Parathyroid adenoma (tissue), 2 donors: ENCODE measurements around the gene SETD3.

Experiments used
- H2AFZ ChIP-seq: fragments of 300-600 bp; sonication (generic); one replicate; pipeline ENCODE4 v1.7.0; 2017; ENCODE audit warnings: antibody characterized with exemption, mild to moderate bottlenecking
- H3K27ac ChIP-seq: fragments of 300-600 bp; sonication (generic); one replicate; pipeline ENCODE4 v1.7.0; 2017
- H3K27me3 ChIP-seq: fragments of 300-600 bp; sonication (generic); one replicate; pipeline ENCODE4 v1.7.0; 2017; ENCODE audit warnings: low read length; ENCODE audit not compliant: control insufficient read depth, insufficient read depth
- H3K36me3 ChIP-seq: fragments of 300-600 bp; sonication (generic); one replicate; pipeline ENCODE4 v1.7.0; 2017; ENCODE audit warnings: low read length; ENCODE audit not compliant: control insufficient read depth, insufficient read depth
- H3K4me1 ChIP-seq: fragments of 300-600 bp; sonication (generic); one replicate; pipeline ENCODE4 v1.7.0; 2017; ENCODE audit warnings: control low read depth
- H3K4me2 ChIP-seq: fragments of 300-600 bp; sonication (generic); one replicate; pipeline ENCODE4 v1.7.0; 2017; ENCODE audit warnings: low read length
- H3K4me3 ChIP-seq: fragments of 300-600 bp; sonication (generic); one replicate; pipeline ENCODE4 v1.7.0; 2017; ENCODE audit warnings: low read depth, low read length
- H3K79me2 ChIP-seq: fragments of 300-600 bp; sonication (generic); one replicate; pipeline ENCODE4 v1.7.0; 2017; ENCODE audit warnings: control low read depth
- H3K9ac ChIP-seq: fragments of 300-600 bp; sonication (generic); one replicate; pipeline ENCODE4 v1.7.0; 2017; ENCODE audit warnings: mild to moderate bottlenecking
- H3K9me3 ChIP-seq: fragments of 300-600 bp; sonication (generic); one replicate; pipeline ENCODE4 v1.7.0; 2017; ENCODE audit warnings: low read length; ENCODE audit not compliant: control insufficient read depth
- TF ChIP-seq, protein P1 (sequence below): fragments of 300-600 bp; sonication (generic); IDR thresholded peaks from one replicate; pipeline ENCODE4 v1.7.0; 2017; ENCODE audit warnings: antibody characterized with exemption, mild to moderate bottlenecking
- donor health status: primary hyperparathyroidism.

The SETD3 gene

DNA sequence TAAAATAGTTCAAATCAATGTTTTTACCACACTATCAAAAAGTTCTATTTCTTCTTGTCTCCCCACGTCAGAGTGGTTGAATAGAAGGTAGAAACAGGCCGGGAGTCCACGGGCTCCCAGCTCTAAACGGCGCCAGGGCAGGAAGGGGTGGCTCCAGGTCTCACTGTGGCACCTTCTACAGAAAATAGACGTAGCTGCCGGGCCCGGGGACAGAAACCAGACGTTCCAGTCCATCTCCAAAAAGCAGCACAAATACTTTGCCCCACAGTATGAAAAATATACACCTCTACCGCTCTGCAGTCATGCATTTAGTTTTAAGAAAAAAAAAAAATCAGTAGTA lies 31.4 kb upstream of the SETD3 start:
- TF ChIP-seq, protein P1, sequence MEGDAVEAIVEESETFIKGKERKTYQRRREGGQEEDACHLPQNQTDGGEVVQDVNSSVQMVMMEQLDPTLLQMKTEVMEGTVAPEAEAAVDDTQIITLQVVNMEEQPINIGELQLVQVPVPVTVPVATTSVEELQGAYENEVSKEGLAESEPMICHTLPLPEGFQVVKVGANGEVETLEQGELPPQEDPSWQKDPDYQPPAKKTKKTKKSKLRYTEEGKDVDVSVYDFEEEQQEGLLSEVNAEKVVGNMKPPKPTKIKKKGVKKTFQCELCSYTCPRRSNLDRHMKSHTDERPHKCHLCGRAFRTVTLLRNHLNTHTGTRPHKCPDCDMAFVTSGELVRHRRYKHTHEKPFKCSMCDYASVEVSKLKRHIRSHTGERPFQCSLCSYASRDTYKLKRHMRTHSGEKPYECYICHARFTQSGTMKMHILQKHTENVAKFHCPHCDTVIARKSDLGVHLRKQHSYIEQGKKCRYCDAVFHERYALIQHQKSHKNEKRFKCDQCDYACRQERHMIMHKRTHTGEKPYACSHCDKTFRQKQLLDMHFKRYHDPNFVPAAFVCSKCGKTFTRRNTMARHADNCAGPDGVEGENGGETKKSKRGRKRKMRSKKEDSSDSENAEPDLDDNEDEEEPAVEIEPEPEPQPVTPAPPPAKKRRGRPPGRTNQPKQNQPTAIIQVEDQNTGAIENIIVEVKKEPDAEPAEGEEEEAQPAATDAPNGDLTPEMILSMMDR: no peak
- H3K79me2 ChIP-seq: no peaks in the 10 kb centered on the region
- no peaks in the 10 kb centered on the region for H3K9me3 ChIP-seq
- no peaks in the 10 kb centered on the region for H3K36me3 ChIP-seq
- H3K4me3 ChIP-seq: no peak overlapping the region
- H2AFZ ChIP-seq: no peak overlapping the region
- no peak overlapping the region for H3K27ac ChIP-seq
- H3K4me1 ChIP-seq: no peaks in the 10 kb centered on the region
- H3K9ac ChIP-seq: no peak overlapping the region
- no peaks in the 10 kb centered on the region for H3K27me3 ChIP-seq
- H3K4me2 ChIP-seq: no peak overlapping the region

DNA sequence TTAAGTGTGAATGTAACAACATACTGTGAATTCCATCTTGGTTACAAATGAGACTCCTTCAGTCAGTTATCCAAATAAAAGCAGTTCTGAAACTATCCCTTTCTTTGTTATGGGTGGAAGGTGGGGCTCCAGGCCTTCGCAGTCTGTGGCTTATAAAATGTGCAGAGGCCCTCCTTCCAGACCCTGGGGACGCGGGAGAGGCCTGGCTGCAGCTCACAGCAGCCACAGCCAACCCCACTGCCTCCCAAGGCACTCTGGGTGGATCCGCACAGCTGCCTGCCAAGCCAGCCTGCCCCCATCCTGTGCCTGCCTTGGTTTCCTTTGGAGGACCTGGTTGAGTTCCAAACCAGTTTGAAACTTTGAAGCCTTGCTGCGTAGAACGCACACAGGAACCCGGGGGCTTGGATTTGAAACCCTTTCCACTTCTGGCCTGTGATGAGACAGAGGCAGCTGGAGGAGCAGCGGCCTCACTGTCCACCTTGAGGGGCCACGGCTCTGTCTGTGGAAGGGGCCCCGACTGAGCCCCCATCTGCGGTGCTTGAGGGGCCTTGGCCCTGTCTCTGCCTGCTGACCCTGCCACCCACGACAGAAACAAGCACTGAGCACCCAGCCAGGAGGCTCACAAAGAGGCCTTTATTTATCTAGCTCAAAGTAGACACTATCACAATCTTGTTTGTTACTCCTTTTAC lies 30.9 kb upstream of the SETD3 start:
- no peaks in the 10 kb centered on the region for H3K4me1 ChIP-seq
- no peak overlapping the region for H3K27ac ChIP-seq
- no peak overlapping the region for H3K4me2 ChIP-seq
- no peaks in the 10 kb centered on the region for H3K79me2 ChIP-seq
- no peak overlapping the region for H3K4me3 ChIP-seq
- no peaks in the 10 kb centered on the region for H3K36me3 ChIP-seq
- no peak overlapping the region for H3K9ac ChIP-seq
- no peaks in the 10 kb centered on the region for H3K27me3 ChIP-seq
- H3K9me3 ChIP-seq: no peaks in the 10 kb centered on the region
- no peak overlapping the region for H2AFZ ChIP-seq
- TF ChIP-seq, protein P1: no peak

DNA sequence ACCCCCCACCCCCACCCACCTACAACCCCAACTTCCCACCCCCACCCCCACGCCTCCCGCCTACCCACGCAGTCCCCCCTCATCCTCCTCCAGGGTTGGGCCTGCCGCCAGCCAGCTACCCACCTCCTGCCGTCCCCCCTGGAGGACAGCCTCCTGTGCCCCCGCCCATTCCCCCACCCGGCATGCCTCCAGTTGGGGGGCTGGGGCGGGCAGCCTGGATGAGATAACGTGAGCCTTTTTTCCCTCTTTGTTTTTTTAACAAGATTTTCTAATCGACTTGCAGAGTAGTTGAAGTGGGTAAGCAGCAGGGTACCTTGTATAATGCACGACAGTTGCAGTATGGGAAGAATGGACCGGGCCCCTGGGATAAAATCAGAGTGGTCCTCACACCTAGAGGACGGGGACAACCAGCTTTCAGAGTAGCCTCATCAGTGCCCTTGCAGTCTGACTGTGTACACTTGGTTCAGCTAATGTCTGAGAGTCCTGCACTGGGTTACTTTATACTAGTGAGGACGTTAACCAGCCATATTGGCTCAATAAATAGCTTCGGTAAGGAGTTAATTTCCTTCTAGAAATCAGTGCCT lies 30.0 kb upstream of the SETD3 start:
- no peaks in the 10 kb centered on the region for H3K36me3 ChIP-seq
- H3K4me3 ChIP-seq: no peak overlapping the region
- H3K4me2 ChIP-seq: no peak overlapping the region
- H2AFZ ChIP-seq: no peak overlapping the region
- H3K79me2 ChIP-seq: no peaks in the 10 kb centered on the region
- no peak overlapping the region for H3K9ac ChIP-seq
- no peaks in the 10 kb centered on the region for H3K9me3 ChIP-seq
- H3K27ac ChIP-seq: no peak overlapping the region
- TF ChIP-seq, protein P1: no peak
- no peaks in the 10 kb centered on the region for H3K4me1 ChIP-seq
- no peaks in the 10 kb centered on the region for H3K27me3 ChIP-seq

DNA sequence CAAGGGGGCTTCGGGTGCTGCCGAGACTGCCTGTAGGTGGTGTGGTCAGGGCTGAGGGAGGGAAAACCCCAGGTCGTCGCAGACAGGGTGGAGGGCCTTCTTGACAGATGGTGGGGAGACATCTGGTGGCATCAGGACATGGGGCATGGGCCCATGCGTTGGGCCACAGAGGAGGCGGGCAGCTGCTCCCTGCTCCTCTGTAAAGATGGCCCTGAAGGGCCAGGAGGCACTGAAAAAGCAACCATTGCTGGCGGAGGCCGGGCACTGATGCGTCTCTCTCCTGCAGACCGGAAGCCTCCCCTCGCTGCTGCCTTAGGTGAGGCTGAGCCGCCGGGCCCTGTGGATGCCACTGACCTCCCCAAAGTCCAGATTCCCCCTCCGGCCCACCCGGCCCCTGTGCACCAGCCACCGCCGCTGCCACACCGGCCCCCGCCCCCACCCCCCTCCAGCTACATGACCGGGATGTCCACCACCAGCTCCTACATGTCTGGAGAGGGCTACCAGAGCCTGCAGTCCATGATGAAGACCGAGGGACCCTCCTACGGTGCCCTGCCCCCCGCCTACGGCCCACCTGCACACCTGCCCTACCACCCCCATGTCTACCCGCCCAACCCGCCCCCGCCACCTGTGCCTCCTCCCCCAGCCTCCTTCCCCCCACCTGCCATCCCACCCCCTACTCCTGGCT lies 29.4 kb upstream of the SETD3 start:
- no peak overlapping the region for H3K4me3 ChIP-seq
- no peaks in the 10 kb centered on the region for H3K4me1 ChIP-seq
- H3K9ac ChIP-seq: no peak overlapping the region
- no peaks in the 10 kb centered on the region for H3K36me3 ChIP-seq
- TF ChIP-seq, protein P1: no peak
- H2AFZ ChIP-seq: no peak overlapping the region
- H3K9me3 ChIP-seq: no peaks in the 10 kb centered on the region
- no peak overlapping the region for H3K4me2 ChIP-seq
- no peak overlapping the region for H3K27ac ChIP-seq
- no peaks in the 10 kb centered on the region for H3K79me2 ChIP-seq
- H3K27me3 ChIP-seq: no peaks in the 10 kb centered on the region
